Progenitor cell of endocrine pancreas (in vitro differentiated cells): Measurements from ENCODE around the gene KCTD5. TPM values are rescaled to one million over a fixed set of nuclear protein-coding genes. Genes with fewer than 3 reads are reported as not detected.

Experiments
- DNase-seq: peaks from one replicate; pipeline ENCODE4 v3.0.0; 2021; ENCODE audit warnings: low spot score; ENCODE audit not compliant: unreplicated experiment
- H3K27ac Mint-ChIP-seq: 2 replicates; pipeline ENCODE4 v1.8.0; 2021; ENCODE audit warnings: mild to moderate bottlenecking, moderate library complexity, mixed read lengths
- H3K27me3 Mint-ChIP-seq: 2 replicates; pipeline ENCODE4 v1.8.0; 2021; ENCODE audit warnings: mixed read lengths
- H3K36me3 Mint-ChIP-seq: 2 replicates; pipeline ENCODE4 v1.8.0; 2022; ENCODE audit warnings: mixed read lengths; ENCODE audit not compliant: insufficient read depth
- H3K4me1 Mint-ChIP-seq: 2 replicates; pipeline ENCODE4 v1.8.0; 2021; ENCODE audit warnings: low read depth, mixed read lengths
- H3K4me3 Mint-ChIP-seq: 2 replicates; pipeline ENCODE4 v1.8.0; 2021; ENCODE audit warnings: low read depth, mild to moderate bottlenecking, moderate library complexity, mixed read lengths
- H3K9me3 Mint-ChIP-seq: 2 replicates; pipeline ENCODE4 v1.8.0; 2021; ENCODE audit warnings: low read depth, mixed read lengths
- total RNA-seq: library from RNA; stranded (reverse); gene quantifications from 2 replicates; pipeline ENCODE4 v1.2.1, GENCODE V29; 2021
- TF ChIP-seq, protein P1 (sequence below): fragments of 200-600 bp; sonication (generic); IDR thresholded peaks from one replicate; pipeline ENCODE4 v1.5.0; 2021; ENCODE audit warnings: antibody characterized with exemption, mild to moderate bottlenecking; ENCODE audit not compliant: unreplicated experiment

KCTD5 gene
- total RNA-seq, 1 donor from 2014 or later = 21.4 TPM

DNA sequence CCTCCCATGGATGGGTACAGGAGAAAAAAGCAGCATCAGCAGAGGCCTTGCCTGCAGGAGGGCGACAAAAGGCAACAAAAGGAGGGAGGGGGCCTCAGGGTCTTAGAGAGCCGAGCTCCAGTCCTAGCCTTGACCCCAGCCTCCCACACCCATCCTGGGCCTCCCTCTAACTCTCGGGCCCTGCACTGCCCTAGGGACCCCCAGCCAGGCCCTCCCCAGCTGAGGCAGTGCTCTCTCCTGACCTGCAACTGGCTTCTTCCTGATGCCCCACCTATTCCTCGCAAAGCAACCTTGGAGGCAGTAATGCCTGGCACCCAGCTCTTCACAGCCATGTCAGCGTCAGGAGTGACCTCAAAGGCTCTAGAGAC is 54.9 kb downstream of the KCTD5 start:
- H3K36me3 Mint-ChIP-seq = no peaks in the 10 kb centered on the region
- H3K27ac Mint-ChIP-seq = no peak overlapping the region
- no peaks in the 10 kb centered on the region for H3K9me3 Mint-ChIP-seq
- no peak overlapping the region for H3K4me3 Mint-ChIP-seq
- peaks cover 10% of the 10 kb centered on the region for H3K4me1 Mint-ChIP-seq
- no peaks in the 10 kb centered on the region for H3K27me3 Mint-ChIP-seq
- TF ChIP-seq, protein P1, sequence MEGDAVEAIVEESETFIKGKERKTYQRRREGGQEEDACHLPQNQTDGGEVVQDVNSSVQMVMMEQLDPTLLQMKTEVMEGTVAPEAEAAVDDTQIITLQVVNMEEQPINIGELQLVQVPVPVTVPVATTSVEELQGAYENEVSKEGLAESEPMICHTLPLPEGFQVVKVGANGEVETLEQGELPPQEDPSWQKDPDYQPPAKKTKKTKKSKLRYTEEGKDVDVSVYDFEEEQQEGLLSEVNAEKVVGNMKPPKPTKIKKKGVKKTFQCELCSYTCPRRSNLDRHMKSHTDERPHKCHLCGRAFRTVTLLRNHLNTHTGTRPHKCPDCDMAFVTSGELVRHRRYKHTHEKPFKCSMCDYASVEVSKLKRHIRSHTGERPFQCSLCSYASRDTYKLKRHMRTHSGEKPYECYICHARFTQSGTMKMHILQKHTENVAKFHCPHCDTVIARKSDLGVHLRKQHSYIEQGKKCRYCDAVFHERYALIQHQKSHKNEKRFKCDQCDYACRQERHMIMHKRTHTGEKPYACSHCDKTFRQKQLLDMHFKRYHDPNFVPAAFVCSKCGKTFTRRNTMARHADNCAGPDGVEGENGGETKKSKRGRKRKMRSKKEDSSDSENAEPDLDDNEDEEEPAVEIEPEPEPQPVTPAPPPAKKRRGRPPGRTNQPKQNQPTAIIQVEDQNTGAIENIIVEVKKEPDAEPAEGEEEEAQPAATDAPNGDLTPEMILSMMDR = no peak
- DNase-seq = no peak

- TF ChIP-seq, protein P1 = no peak
- Mint-ChIP-seq H3K4me1 (peaks cover 10% of the 10 kb centered on the region), H3K27me3 (no peaks in the 10 kb centered on the region), H3K4me3 (no peak overlapping the region), H3K9me3 (no peaks in the 10 kb centered on the region), H3K36me3 (no peaks in the 10 kb centered on the region), H3K27ac (no peak overlapping the region)
- no peak for DNase-seq
Measured at GRCh38 chr16:2737895-2738418, 55.6 kb downstream of the KCTD5 start.

DNA sequence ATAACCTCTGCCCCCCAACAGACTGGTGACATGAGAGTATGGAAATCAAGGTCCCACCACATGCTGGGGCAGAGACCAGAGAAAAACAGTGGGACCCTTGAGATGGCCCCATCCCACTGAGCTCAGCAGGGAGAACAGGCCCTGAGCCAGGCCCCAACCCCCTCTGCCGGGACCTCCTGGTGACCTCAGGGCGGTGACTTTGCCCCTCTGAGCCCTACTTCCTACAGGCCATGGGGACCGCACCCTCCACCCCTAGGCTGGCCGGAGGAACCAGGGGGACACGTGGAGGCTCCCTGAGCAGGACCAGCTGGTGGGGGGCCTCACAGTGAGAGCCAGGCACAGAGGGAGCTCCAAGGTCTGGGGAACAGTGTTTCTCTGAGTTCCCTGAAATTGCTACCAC is 56.3 kb downstream of the KCTD5 start:
- Mint-ChIP-seq H3K9me3 (no peaks in the 10 kb centered on the region), H3K27ac (no peak overlapping the region), H3K36me3 (no peaks in the 10 kb centered on the region), H3K4me1 (peaks cover 10% of the 10 kb centered on the region), H3K4me3 (no peak overlapping the region), H3K27me3 (no peaks in the 10 kb centered on the region)
- TF ChIP-seq, protein P1 = no peak
- no peak for DNase-seq

GRCh38 chr16:2739625-2740430 is 57.5 kb downstream of the KCTD5 start:
- DNase-seq = no peak
- Mint-ChIP-seq H3K36me3 (no peaks in the 10 kb centered on the region), H3K4me3 (no peak overlapping the region), H3K27me3 (no peaks in the 10 kb centered on the region), H3K4me1 (peaks cover 10% of the 10 kb centered on the region), H3K9me3 (no peaks in the 10 kb centered on the region), H3K27ac (no peak overlapping the region)
- TF ChIP-seq, protein P1 = no peak

DNA sequence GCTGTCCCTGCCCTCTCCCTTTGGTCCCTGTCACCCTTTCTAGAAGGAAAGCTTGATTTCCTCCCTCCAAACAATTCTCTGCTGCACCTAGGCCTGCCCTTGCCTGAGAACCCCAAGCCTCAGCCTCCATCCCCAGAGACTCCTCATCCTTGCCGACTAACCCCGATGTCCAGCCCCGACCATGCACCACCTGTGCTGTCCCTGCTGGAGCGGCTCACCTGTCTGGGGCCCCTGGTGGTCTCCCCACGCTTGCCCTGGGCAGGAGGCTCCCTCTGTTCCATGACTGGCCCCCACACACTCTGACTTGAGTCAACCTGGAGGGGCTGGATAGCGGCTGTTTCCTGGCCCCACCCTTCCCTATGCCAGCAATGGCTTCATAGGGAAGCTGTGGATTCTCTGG is 58.2 kb downstream of the KCTD5 start:
- no peak for DNase-seq
- Mint-ChIP-seq H3K27me3 (no peaks in the 10 kb centered on the region), H3K27ac (no peak overlapping the region), H3K9me3 (no peaks in the 10 kb centered on the region), H3K4me1 (peaks cover 10% of the 10 kb centered on the region), H3K4me3 (no peak overlapping the region), H3K36me3 (no peaks in the 10 kb centered on the region)
- TF ChIP-seq, protein P1 = no peak
